Endothelial cell of umbilical vein (primary cell): ENCODE results near the gene SLC29A3. TPM values are rescaled to one million over a fixed set of nuclear protein-coding genes. Genes with fewer than 3 reads are reported as not detected.
"Not testable (repeated sequence)": the region's sequence is repeated elsewhere in the genome, so short reads cannot be mapped to it uniquely, and the experiment has no call there.

Experiments used
- BruUV-seq: library from RNA; stranded (reverse); fragments of 400-500 nt; replicated peaks from 2 replicates; lab custom pipeline; 2021; lab: Mats Ljungman, UMichigan
- CTCF ChIA-PET: fragments of 300-600, 350-600 bp; sonication (Branson Sonifier 250); formaldehyde crosslinking; loops from one replicate; lab custom pipeline; 2021; ENCODE audit warnings: antibody characterized with exemption, inconsistent platforms; lab: Charles Lee
- POLR2A ChIA-PET: fragments of 300-600, 350-600 bp; sonication (Branson Sonifier 250); formaldehyde crosslinking; loops from one replicate; lab custom pipeline; 2021; ENCODE audit warnings: antibody characterized with exemption, inconsistent platforms; lab: Charles Lee
- DNase-seq: peaks from one replicate; pipeline ENCODE4 v3.0.0-alpha.2; 2011; ENCODE audit warnings: low read depth, low spot score
- FAIRE-seq: peaks from 2 replicates; lab custom pipeline; 2011; peaks lifted over from hg19 to GRCh38; lab: Jason Lieb, UNC
- H2AFZ ChIP-seq: 2 replicates; pipeline ENCODE4 v1.6.0; 2012; ENCODE audit warnings: low read depth, low read length, control low read depth, inconsistent platforms
- H3K27ac ChIP-seq: 2 replicates; pipeline ENCODE4 v1.5.1; 2011; ENCODE audit warnings: low read depth, mild to moderate bottlenecking, control low read depth, low read length, moderate library complexity; ENCODE audit not compliant: insufficient read depth
- H3K27me3 ChIP-seq, 2 experiments: 2 replicates each; pipeline versions ENCODE4 v1.6.0 to v1.6.1; 2011; ENCODE audit warnings: low read length in 2 of 2, mixed read lengths in 1 of 2; ENCODE audit not compliant: control insufficient read depth in 2 of 2, insufficient read depth in 2 of 2
- H3K36me3 ChIP-seq, 2 experiments: 2 replicates in 1 of 2; 3 replicates in 1 of 2; pipeline ENCODE4 v1.5.1; 2011; ENCODE audit warnings: low read length in 2 of 2, mild to moderate bottlenecking in 1 of 2, moderate library complexity in 1 of 2; ENCODE audit not compliant: control insufficient read depth in 2 of 2, insufficient read depth in 2 of 2; ENCODE audit errors: extremely low read depth in 1 of 2
- H3K4me1 ChIP-seq: 3 replicates; pipeline ENCODE4 v1.5.1; 2011; ENCODE audit warnings: mild to moderate bottlenecking, low read length; ENCODE audit not compliant: control insufficient read depth, insufficient read depth; ENCODE audit errors: extremely low read depth
- H3K4me2 ChIP-seq: 2 replicates; pipeline ENCODE4 v1.6.1; 2011; ENCODE audit warnings: low read length, control low read depth, mixed read lengths; ENCODE audit not compliant: insufficient read depth
- H3K4me3 ChIP-seq, 3 experiments: fragments of 200-600 bp in 1 of 3; sonication (generic), shearing (Covaris generic) in 1 of 3; replicated peaks in 1 of 3; 2 replicates each; pipeline ENCODE4 v1.5.1; 2011 to 2016; ENCODE audit warnings: control low read depth in 3 of 3, low read length in 3 of 3, mild to moderate bottlenecking in 2 of 3, inconsistent platforms in 1 of 3, low read depth in 1 of 3, moderate library complexity in 1 of 3; ENCODE audit not compliant: insufficient read depth in 1 of 3
- H3K79me2 ChIP-seq: 2 replicates; pipeline ENCODE4 v1.6.0; 2012; ENCODE audit warnings: low read length, inconsistent platforms; ENCODE audit not compliant: control insufficient read depth, insufficient read depth
- H3K9ac ChIP-seq: replicated peaks from 2 replicates; pipeline ENCODE3; 2011; ENCODE audit warnings: low read length, control low read depth; ENCODE audit not compliant: insufficient read depth; ENCODE audit errors: extremely low read depth
- H3K9me1 ChIP-seq: replicated peaks from 3 replicates; pipeline ENCODE4 v1.6.0; 2011; ENCODE audit warnings: mild to moderate bottlenecking, low read length; ENCODE audit not compliant: control insufficient read depth, insufficient read depth; ENCODE audit errors: extremely low read depth
- H3K9me3 ChIP-seq: replicated peaks from 2 replicates; pipeline ENCODE4 v1.5.1; 2012; ENCODE audit warnings: low read length, inconsistent platforms; ENCODE audit not compliant: control insufficient read depth, insufficient read depth
- H4K20me1 ChIP-seq: replicated peaks from 2 replicates; pipeline ENCODE3; 2011; ENCODE audit warnings: mild to moderate bottlenecking, low read length; ENCODE audit not compliant: control insufficient read depth, insufficient read depth; ENCODE audit errors: extremely low read depth
- EZH2 ChIP-seq: IDR thresholded peaks from 2 replicates; pipeline ENCODE4 v1.6.1; 2012; ENCODE audit warnings: borderline replicate concordance, low read depth, mild to moderate bottlenecking, moderate library complexity, low read length, inconsistent platforms; ENCODE audit not compliant: severe bottlenecking
- FOS ChIP-seq: IDR thresholded peaks from 2 replicates; pipeline ENCODE4 v1.6.1; 2011; ENCODE audit warnings: mild to moderate bottlenecking, low read length, moderate library complexity, borderline replicate concordance; ENCODE audit not compliant: insufficient read depth
- GATA2 ChIP-seq: IDR thresholded peaks from 2 replicates; pipeline ENCODE4 v1.7.0; 2011; ENCODE audit warnings: low read depth, mild to moderate bottlenecking, moderate library complexity, mixed read lengths, low read length; ENCODE audit not compliant: insufficient read length, insufficient read depth
- JUN ChIP-seq: IDR thresholded peaks from 2 replicates; pipeline ENCODE4 v1.6.1; 2011; ENCODE audit warnings: borderline replicate concordance, low read depth; ENCODE audit not compliant: insufficient read length, insufficient read depth
- MYC ChIP-seq: IDR thresholded peaks from one replicate; pipeline ENCODE4 v1.6.1; 2011; ENCODE audit warnings: mild to moderate bottlenecking, low read depth, low read length
- POLR2A ChIP-seq: IDR thresholded peaks from 2 replicates; pipeline ENCODE4 v1.6.1; 2012; ENCODE audit warnings: low read depth, mild to moderate bottlenecking, control low read depth, low read length
- POLR2AphosphoS5 ChIP-seq: IDR thresholded peaks from 2 replicates; pipeline ENCODE4 v1.6.1; 2012; ENCODE audit warnings: low read depth, mild to moderate bottlenecking, control low read depth, low read length, moderate library complexity; ENCODE audit not compliant: insufficient read depth
- dilution Hi-C: fragments of 300-500 bp; cut with MboI; formaldehyde crosslinking; loops from one replicate; pipeline ENCODE4 v1.15.0; 2019; ENCODE audit warnings: low sequenced_read_pairs; ENCODE audit not compliant: extremely low pct_ligation_motif_present
- intact Hi-C: fragments of 100-400 bp; cut with micrococcal nuclease; formaldehyde crosslinking; loops from one replicate; pipeline ENCODE4 v1.10.0; 2022
- polyA plus RNA-seq, 4 experiments: library from polyadenylated mRNA; depleted of rRNA in 3 of 4; stranded (reverse) in 3 of 4; unstranded in 1 of 4; fragments of >200 nt; gene quantifications; 2 replicates each; pipeline versions ENCODE4 v1.2.1 to v1.2.3, GENCODE V29; 2011 to 2012; ENCODE audit warnings: missing spikeins in 1 of 4
- total RNA-seq: library from RNA; stranded (reverse); gene quantifications from 2 replicates; pipeline ENCODE4 v1.2.3, GENCODE V29; 2021
- TF ChIP-seq, protein P1 (sequence below): IDR thresholded peaks from 2 replicates; pipeline ENCODE4 v1.6.1; 2011; ENCODE audit not compliant: insufficient read depth, insufficient read length
- TF ChIP-seq, protein P2 (sequence below), 2 donors: IDR thresholded peaks; 1 replicate in 1 of 2; 2 replicates in 1 of 2; pipeline ENCODE4 v1.5.1; 2011; ENCODE audit warnings: low read length in 2 of 2, mild to moderate bottlenecking in 2 of 2, moderate library complexity in 2 of 2, control low read depth in 1 of 2, inconsistent platforms in 1 of 2, low read depth in 1 of 2; ENCODE audit not compliant: insufficient read depth in 1 of 2; ENCODE audit errors: extremely low read depth in 1 of 2

The SLC29A3 gene
- total and polyA plus RNA-seq, 2 donors (not counting 3 experiments of a cell fraction or from before 2014, with no cell fraction given), result 5.0 to 9.1 TPM

DNA sequence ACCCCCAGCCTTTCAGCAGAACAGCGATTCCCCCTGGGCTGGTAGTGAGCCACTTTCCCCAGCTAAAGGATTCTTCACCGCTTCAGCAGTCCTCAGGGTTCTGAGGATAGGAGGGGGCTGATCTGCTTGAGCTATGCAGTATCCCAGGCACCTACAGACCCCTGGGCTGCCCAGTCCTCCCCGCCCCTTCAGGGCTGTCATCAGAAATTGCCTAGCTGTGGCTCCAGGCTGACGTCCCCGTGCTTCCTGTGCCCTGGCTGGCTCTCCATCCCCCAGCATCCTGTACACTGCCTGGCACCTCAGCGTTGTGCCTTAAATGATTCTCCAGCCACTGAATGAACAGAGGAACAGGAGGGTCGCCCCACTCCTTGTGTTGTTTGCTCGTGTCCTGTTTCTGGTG is 39.2 kb downstream of the SLC29A3 start:
- Histone ChIP-seq H3K9me3 (no peaks in the 10 kb centered on the region), H4K20me1 (no peaks in the 10 kb centered on the region), H3K4me3 (no peak overlapping the region), H3K9ac (no peak overlapping the region), H3K4me1 (peaks cover 15% of the 10 kb centered on the region), H3K4me2 (no peak overlapping the region), H2AFZ (no peak overlapping the region), H3K36me3 (no peaks in the 10 kb centered on the region), H3K27ac (no peak overlapping the region), H3K27me3 (no peaks in the 10 kb centered on the region), H3K9me1 (no peaks in the 10 kb centered on the region), H3K79me2 (no peaks in the 10 kb centered on the region)
- DNase-seq (no peak), FAIRE-seq (no peak)
- no peak for TF ChIP-seq POLR2AphosphoS5
- no peak for TF ChIP-seq MYC
- no peak for TF ChIP-seq FOS
- no peak for TF ChIP-seq GATA2
- TF ChIP-seq, protein P1, sequence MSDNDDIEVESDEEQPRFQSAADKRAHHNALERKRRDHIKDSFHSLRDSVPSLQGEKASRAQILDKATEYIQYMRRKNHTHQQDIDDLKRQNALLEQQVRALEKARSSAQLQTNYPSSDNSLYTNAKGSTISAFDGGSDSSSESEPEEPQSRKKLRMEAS, result no peak
- no peak for TF ChIP-seq POLR2A
- TF ChIP-seq JUN, result no peak
- TF ChIP-seq, protein P2, sequence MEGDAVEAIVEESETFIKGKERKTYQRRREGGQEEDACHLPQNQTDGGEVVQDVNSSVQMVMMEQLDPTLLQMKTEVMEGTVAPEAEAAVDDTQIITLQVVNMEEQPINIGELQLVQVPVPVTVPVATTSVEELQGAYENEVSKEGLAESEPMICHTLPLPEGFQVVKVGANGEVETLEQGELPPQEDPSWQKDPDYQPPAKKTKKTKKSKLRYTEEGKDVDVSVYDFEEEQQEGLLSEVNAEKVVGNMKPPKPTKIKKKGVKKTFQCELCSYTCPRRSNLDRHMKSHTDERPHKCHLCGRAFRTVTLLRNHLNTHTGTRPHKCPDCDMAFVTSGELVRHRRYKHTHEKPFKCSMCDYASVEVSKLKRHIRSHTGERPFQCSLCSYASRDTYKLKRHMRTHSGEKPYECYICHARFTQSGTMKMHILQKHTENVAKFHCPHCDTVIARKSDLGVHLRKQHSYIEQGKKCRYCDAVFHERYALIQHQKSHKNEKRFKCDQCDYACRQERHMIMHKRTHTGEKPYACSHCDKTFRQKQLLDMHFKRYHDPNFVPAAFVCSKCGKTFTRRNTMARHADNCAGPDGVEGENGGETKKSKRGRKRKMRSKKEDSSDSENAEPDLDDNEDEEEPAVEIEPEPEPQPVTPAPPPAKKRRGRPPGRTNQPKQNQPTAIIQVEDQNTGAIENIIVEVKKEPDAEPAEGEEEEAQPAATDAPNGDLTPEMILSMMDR (IDR thresholded peaks at IDR 0.05; ENCODE audit: extremely low read depth in 1 of 2, insufficient read depth in 1 of 2, low read depth in 1 of 2, low read length in 2 of 2), result no peak
- no peak for TF ChIP-seq EZH2
- intact Hi-C loops, result no loop called here
- ChIA-PET POLR2A (no interaction called here), CTCF (interaction anchor here (1.1 to 1.4 kb wide), 2 partner anchors 13 to 26 kb away, joined by 4 read pairs; no protein-coding TSS in a partner anchor)
- BruUV-seq, result no TSS peak
- dilution Hi-C loops, result no loop called here

DNA sequence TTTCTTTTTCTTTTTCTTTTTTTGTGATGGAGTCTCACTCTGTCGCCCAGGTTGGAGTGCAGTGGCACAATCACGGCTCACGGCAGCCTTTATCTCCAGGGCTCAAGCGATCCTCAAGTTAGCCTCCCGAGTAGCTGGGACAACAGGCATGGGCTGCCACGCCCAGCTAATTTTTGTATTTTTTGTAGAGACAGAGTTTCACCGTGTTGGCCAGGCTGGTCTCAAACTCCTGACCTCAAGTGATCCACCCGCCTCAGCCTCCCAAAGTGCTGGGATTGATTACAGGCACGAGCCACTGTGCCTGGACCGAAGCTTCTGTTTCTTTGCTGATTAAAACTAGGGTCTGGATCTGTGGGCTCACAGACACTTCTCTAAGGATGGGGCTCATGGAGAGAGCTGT is 39.8 kb downstream of the SLC29A3 start:
- H3K36me3 ChIP-seq, H3K9me1 ChIP-seq, intact Hi-C loops, H3K27ac ChIP-seq, DNase-seq, H3K79me2 ChIP-seq, FAIRE-seq, H2AFZ ChIP-seq, H4K20me1 ChIP-seq, BruUV-seq, H3K4me3 ChIP-seq, dilution Hi-C loops, H3K27me3 ChIP-seq, H3K9me3 ChIP-seq, POLR2A ChIA-PET, H3K9ac ChIP-seq, H3K4me2 ChIP-seq: not testable (repeated sequence)
- CTCF ChIA-PET, result interaction anchor here (1.1 to 1.4 kb wide), 2 partner anchors 12 to 25 kb away, joined by 4 read pairs; no protein-coding TSS in a partner anchor
- peaks cover 15% of the 10 kb centered on the region for H3K4me1 ChIP-seq
